Endothelial cell of umbilical vein (primary cell): ENCODE data around the gene GYPC.

Source experiments
- POLR2A ChIP-seq: IDR thresholded peaks from 2 replicates; pipeline ENCODE4 v1.6.1; 2012; ENCODE audit warnings: low read depth, mild to moderate bottlenecking, control low read depth, low read length
- TF ChIP-seq, protein P1 (sequence below), 2 donors: IDR thresholded peaks; 1 replicate in 1 of 2; 2 replicates in 1 of 2; pipeline ENCODE4 v1.5.1; 2011; ENCODE audit warnings: low read length in 2 of 2, mild to moderate bottlenecking in 2 of 2, moderate library complexity in 2 of 2, control low read depth in 1 of 2, inconsistent platforms in 1 of 2, low read depth in 1 of 2; ENCODE audit not compliant: insufficient read depth in 1 of 2; ENCODE audit errors: extremely low read depth in 1 of 2

DNA sequence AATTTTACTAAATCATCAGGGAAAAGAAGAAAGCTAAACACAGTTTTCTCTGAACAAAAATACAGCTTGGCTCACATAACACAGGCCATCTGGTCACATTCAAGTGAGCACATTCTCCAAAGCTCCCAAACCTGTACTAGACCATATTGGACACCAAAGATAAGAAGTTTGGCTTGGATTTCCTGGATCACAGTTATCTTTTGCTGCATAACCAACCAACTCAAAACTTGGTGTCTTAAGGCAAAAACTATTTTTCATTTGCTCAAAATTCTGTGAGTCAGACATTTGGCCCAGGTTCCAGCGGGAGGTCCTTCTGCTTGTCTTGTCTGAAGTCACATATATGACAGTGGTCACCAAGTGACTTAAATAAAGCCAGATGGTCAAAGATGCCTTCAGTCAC lies 83.2 kb downstream of the GYPC start:
- TF ChIP-seq, protein P1, sequence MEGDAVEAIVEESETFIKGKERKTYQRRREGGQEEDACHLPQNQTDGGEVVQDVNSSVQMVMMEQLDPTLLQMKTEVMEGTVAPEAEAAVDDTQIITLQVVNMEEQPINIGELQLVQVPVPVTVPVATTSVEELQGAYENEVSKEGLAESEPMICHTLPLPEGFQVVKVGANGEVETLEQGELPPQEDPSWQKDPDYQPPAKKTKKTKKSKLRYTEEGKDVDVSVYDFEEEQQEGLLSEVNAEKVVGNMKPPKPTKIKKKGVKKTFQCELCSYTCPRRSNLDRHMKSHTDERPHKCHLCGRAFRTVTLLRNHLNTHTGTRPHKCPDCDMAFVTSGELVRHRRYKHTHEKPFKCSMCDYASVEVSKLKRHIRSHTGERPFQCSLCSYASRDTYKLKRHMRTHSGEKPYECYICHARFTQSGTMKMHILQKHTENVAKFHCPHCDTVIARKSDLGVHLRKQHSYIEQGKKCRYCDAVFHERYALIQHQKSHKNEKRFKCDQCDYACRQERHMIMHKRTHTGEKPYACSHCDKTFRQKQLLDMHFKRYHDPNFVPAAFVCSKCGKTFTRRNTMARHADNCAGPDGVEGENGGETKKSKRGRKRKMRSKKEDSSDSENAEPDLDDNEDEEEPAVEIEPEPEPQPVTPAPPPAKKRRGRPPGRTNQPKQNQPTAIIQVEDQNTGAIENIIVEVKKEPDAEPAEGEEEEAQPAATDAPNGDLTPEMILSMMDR (IDR thresholded peaks at IDR 0.05; ENCODE audit: extremely low read depth in 1 of 2, insufficient read depth in 1 of 2, low read depth in 1 of 2, low read length in 2 of 2) = no peak
- TF ChIP-seq POLR2A = no peak
